HTR-8/SVneo (cell line): Measurements from ENCODE around the gene ENO2.

Source experiments
- DNase-seq: peaks from one replicate; pipeline ENCODE4 v3.0.0; 2011; ENCODE audit warnings: low spot score, mixed read lengths; ENCODE audit not compliant: insufficient read length
- FAIRE-seq: peaks from 2 replicates; lab custom pipeline; 2011; peaks lifted over from hg19 to GRCh38; lab: Jason Lieb, UNC

ENO2 gene

GRCh38 chr12:6957741-6958608 is 43.6 kb downstream of the ENO2 start:
- FAIRE-seq (no peak), DNase-seq (no peak)

GRCh38 chr12:6958609-6959057 is 44.3 kb downstream of the ENO2 start:
- FAIRE-seq (no peak), DNase-seq (no peak)

- FAIRE-seq = no peak
- no peak for DNase-seq
These were observed 44.9 kb downstream of the ENO2 start for GRCh38 chr12:6959058-6959804.

- FAIRE-seq (no peak), DNase-seq (no peak)
These were observed 45.6 kb downstream of the ENO2 start for GRCh38 chr12:6959805-6960592.

- DNase-seq (peak; percentile 54), FAIRE-seq (no peak)
These were observed 46.4 kb downstream of the ENO2 start for GRCh38 chr12:6960593-6961277.

GRCh38 chr12:6961278-6961694 is 46.9 kb downstream of the ENO2 start:
- FAIRE-seq (peak; percentile 40), DNase-seq (no peak)

- peak; percentile 67 for DNase-seq
- FAIRE-seq = no peak
These were observed 47.4 kb downstream of the ENO2 start for GRCh38 chr12:6961695-6962284.

GRCh38 chr12:6962285-6963015 is 48.1 kb downstream of the ENO2 start:
- DNase-seq (no peak), FAIRE-seq (no peak)

- DNase-seq = no peak
- FAIRE-seq = no peak
These were observed 48.8 kb downstream of the ENO2 start for GRCh38 chr12:6963016-6963731.

- FAIRE-seq (no peak), DNase-seq (no peak)
These were observed 49.5 kb downstream of the ENO2 start for GRCh38 chr12:6963791-6964413.

GRCh38 chr12:6964605-6965025 is 50.2 kb downstream of the ENO2 start:
- FAIRE-seq = no peak
- no peak for DNase-seq

- no peak for FAIRE-seq
- DNase-seq = peak; percentile 88
These were observed 50.8 kb downstream of the ENO2 start for GRCh38 chr12:6965026-6965661.

GRCh38 chr12:6965714-6966113 is 51.3 kb downstream of the ENO2 start:
- no peak for FAIRE-seq
- DNase-seq = no peak

- no peak for FAIRE-seq
- no peak for DNase-seq
These were observed 52.0 kb downstream of the ENO2 start for GRCh38 chr12:6966351-6966750.

GRCh38 chr12:6967651-6968100 is 53.3 kb downstream of the ENO2 start:
- FAIRE-seq (no peak), DNase-seq (no peak)

GRCh38 chr12:6968426-6968825 is 54.0 kb downstream of the ENO2 start:
- FAIRE-seq = peak; percentile 60
- DNase-seq = no peak

GRCh38 chr12:6970096-6970527 is 55.7 kb downstream of the ENO2 start:
- FAIRE-seq (peak; percentile 42), DNase-seq (no peak)
